Neural cell (in vitro differentiated cells): ENCODE measurements around the gene SIGLEC9. TPM values are rescaled to one million over a fixed set of nuclear protein-coding genes. Genes with fewer than 3 reads are reported as not detected.

Experiments used
- H2AFZ ChIP-seq: fragments of 200-600, 300-800 bp; sonication (generic), shearing (Covaris generic); 2 replicates; pipeline ENCODE4 v1.6.0; 2014; ENCODE audit warnings: low read depth, mild to moderate bottlenecking, antibody characterized with exemption, low read length, moderate library complexity
- H3F3A ChIP-seq: fragments of 200-600 bp; shearing (Covaris generic); 2 replicates; pipeline ENCODE4 v1.6.1; 2016; ENCODE audit warnings: mild to moderate bottlenecking, moderate library complexity, mixed read lengths, antibody characterized with exemption, low read length; ENCODE audit not compliant: insufficient read depth, poor library complexity, severe bottlenecking
- H3K27ac ChIP-seq: fragments of 200-600, 300-800 bp; sonication (generic), shearing (Covaris generic); 2 replicates; pipeline ENCODE4 v1.5.1; 2014; ENCODE audit warnings: mild to moderate bottlenecking, low read length, moderate library complexity
- H3K27me3 ChIP-seq: fragments of 300-800, 200-600 bp; sonication (generic), shearing (Covaris generic); 2 replicates; pipeline ENCODE4 v1.6.0; 2014; ENCODE audit warnings: mild to moderate bottlenecking, low read depth, low read length, moderate library complexity; ENCODE audit not compliant: insufficient read depth
- H3K36me3 ChIP-seq: fragments of 300-800, 200-600 bp; sonication (generic), shearing (Covaris generic); 2 replicates; pipeline ENCODE4 v1.5.1; 2014; ENCODE audit warnings: mild to moderate bottlenecking, antibody characterized with exemption, low read length, moderate library complexity; ENCODE audit not compliant: insufficient read depth
- H3K4me2 ChIP-seq: fragments of 300-800, 200-600 bp; sonication (generic), shearing (Covaris generic); 2 replicates; pipeline ENCODE4 v1.6.0; 2014; ENCODE audit warnings: mild to moderate bottlenecking, low read length
- H3K4me3 ChIP-seq: fragments of 300-800, 200-600 bp; sonication (generic), shearing (Covaris generic); 2 replicates; pipeline ENCODE4 v1.5.1; 2014; ENCODE audit warnings: mild to moderate bottlenecking, low read length, moderate library complexity
- H3K79me2 ChIP-seq: fragments of 200-600 bp; shearing (Covaris generic); replicated peaks from 2 replicates; pipeline ENCODE4 v1.6.0; 2014; ENCODE audit warnings: mild to moderate bottlenecking, low read length, moderate library complexity; ENCODE audit not compliant: insufficient read depth
- H3K9ac ChIP-seq: fragments of 300-800, 200-600 bp; sonication (generic), shearing (Covaris generic); 2 replicates; pipeline ENCODE4 v1.6.1; 2016; ENCODE audit warnings: mild to moderate bottlenecking, low read length, mixed read lengths
- H3K9me2 ChIP-seq: fragments of 200-600 bp; shearing (Covaris generic); 2 replicates; pipeline ENCODE4 v1.6.1; 2016; ENCODE audit warnings: mild to moderate bottlenecking, low read length, mixed read lengths; ENCODE audit not compliant: insufficient read depth
- H3K9me3 ChIP-seq: fragments of 200-600, 300-800 bp; sonication (generic), shearing (Covaris generic); 2 replicates; pipeline ENCODE4 v1.6.1; 2016; ENCODE audit warnings: mild to moderate bottlenecking, mixed run types, low read length, moderate library complexity, mixed read lengths
- H4K20me1 ChIP-seq: fragments of 200-600 bp; shearing (Covaris generic); 2 replicates; pipeline ENCODE4 v1.6.1; 2016; ENCODE audit warnings: mild to moderate bottlenecking, mixed run types; ENCODE audit not compliant: insufficient read depth
- CTCF ChIP-seq: fragments of 450-650 bp; IDR thresholded peaks from 2 replicates; pipeline ENCODE4 v1.5.1; 2014; ENCODE audit warnings: antibody characterized with exemption, mild to moderate bottlenecking, moderate library complexity; ENCODE audit not compliant: poor library complexity, severe bottlenecking
- EP300 ChIP-seq: fragments of 450-650 bp; conservative IDR thresholded peaks from 2 replicates; pipeline ENCODE4 v1.6.1; 2014; ENCODE audit warnings: antibody characterized with exemption, mild to moderate bottlenecking, moderate library complexity; ENCODE audit not compliant: poor library complexity, severe bottlenecking
- EZH2 ChIP-seq: fragments of 200-600, 300-800 bp; shearing (Covaris generic), sonication (generic); IDR thresholded peaks from 2 replicates; pipeline ENCODE4 v1.6.1; 2014; ENCODE audit warnings: antibody characterized with exemption, low read length, borderline replicate concordance, mild to moderate bottlenecking; ENCODE audit not compliant: insufficient read depth, poor library complexity, severe bottlenecking
- MXI1 ChIP-seq: fragments of 450-650 bp; conservative IDR thresholded peaks from 2 replicates; pipeline ENCODE4 v1.6.1; 2014; ENCODE audit warnings: antibody characterized with exemption, mild to moderate bottlenecking; ENCODE audit not compliant: poor library complexity, severe bottlenecking
- POLR2AphosphoS5 ChIP-seq: IDR thresholded peaks from 2 replicates; pipeline ENCODE4 v1.6.1; 2012
- RAD21 ChIP-seq: fragments of 450-650 bp; conservative IDR thresholded peaks from 2 replicates; pipeline ENCODE4 v1.6.1; 2014; ENCODE audit warnings: antibody characterized with exemption, mild to moderate bottlenecking, moderate library complexity
- REST ChIP-seq: IDR thresholded peaks from 2 replicates; pipeline ENCODE4 v1.6.1; 2012; ENCODE audit warnings: borderline replicate concordance
- SMC3 ChIP-seq: fragments of 450-650 bp; conservative IDR thresholded peaks from 2 replicates; pipeline ENCODE4 v1.6.1; 2014; ENCODE audit warnings: antibody characterized with exemption, mild to moderate bottlenecking, moderate library complexity; ENCODE audit not compliant: poor library complexity
- TAF1 ChIP-seq: IDR thresholded peaks from 2 replicates; pipeline ENCODE4 v1.6.1; 2012; ENCODE audit warnings: low read depth
- polyA plus RNA-seq: library from polyadenylated mRNA; depleted of rRNA; stranded (reverse); fragments of >200 nt; gene quantifications from 2 replicates; pipeline ENCODE4 v1.2.3, GENCODE V29; 2014

Gene SIGLEC9
- polyA plus RNA-seq, 1 donor from 2014 or later = not detected

GRCh38 chr19:51107406-51108065 lies 17.2 kb upstream of the SIGLEC9 start:
- Histone ChIP-seq H3K4me2 (peak overlapping the region; percentile 83), H4K20me1 (no peaks in the 10 kb centered on the region), H3K36me3 (no peaks in the 10 kb centered on the region), H3K9ac (peak overlapping the region; percentile 76), H3K9me2 (no peaks in the 10 kb centered on the region), H3K9me3 (no peaks in the 10 kb centered on the region), H3K79me2 (peaks cover 7% of the 10 kb centered on the region), H3K4me3 (peak overlapping the region; percentile 88), H3K27me3 (no peaks in the 10 kb centered on the region), H2AFZ (peak overlapping the region; percentile 62), H3F3A (no peaks in the 10 kb centered on the region), H3K27ac (peak overlapping the region; percentile 36)
- TF ChIP-seq RAD21 = no peak
- no peak for TF ChIP-seq EP300
- no peak for TF ChIP-seq EZH2
- TF ChIP-seq TAF1 = no peak
- no peak for TF ChIP-seq REST
- TF ChIP-seq CTCF = no peak
- TF ChIP-seq SMC3 = no peak
- no peak for TF ChIP-seq MXI1
- TF ChIP-seq POLR2AphosphoS5 = no peak

- TF ChIP-seq RAD21 (no peak), CTCF (peak; percentile 42), TAF1 (no peak), MXI1 (peak; percentile 98), EZH2 (no peak), REST (no peak), EP300 (peak; percentile 65), POLR2AphosphoS5 (peak; percentile 52)
- Histone ChIP-seq H3K9me3 (no peaks in the 10 kb centered on the region), H3K9ac (peak within 1 kb of the TSS; percentile 76), H3K9me2 (no peaks in the 10 kb centered on the region), H3K27ac (peak within 1 kb of the TSS; percentile 81), H3K4me2 (peak within 1 kb of the TSS; percentile 83), H3K36me3 (no peaks in the 10 kb centered on the region), H3F3A (no peaks in the 10 kb centered on the region), H3K79me2 (peaks cover 7% of the 10 kb centered on the region), H4K20me1 (no peaks in the 10 kb centered on the region), H3K27me3 (no peaks in the 10 kb centered on the region), H3K4me3 (peak within 1 kb of the TSS; percentile 88), H2AFZ (peak within 1 kb of the TSS; percentile 88)
Observed at GRCh38 chr19:51108066-51108804, 16.5 kb upstream of the SIGLEC9 start, which contains the start of gene CTU1. Gene CTU1, minus strand, starts transcription at chr19:51108409. Its CDS starts 3,840 bp downstream, at chr19:51104569.
